Measurements from ENCODE around the gene PNPLA6. TPM values are rescaled to one million over a fixed set of nuclear protein-coding genes. Genes with fewer than 3 reads are reported as not detected.

PNPLA6 gene
- total RNA-seq, 4 donors from 2014 or later = 57.8 to 112 (median 78.5) TPM

DNA sequence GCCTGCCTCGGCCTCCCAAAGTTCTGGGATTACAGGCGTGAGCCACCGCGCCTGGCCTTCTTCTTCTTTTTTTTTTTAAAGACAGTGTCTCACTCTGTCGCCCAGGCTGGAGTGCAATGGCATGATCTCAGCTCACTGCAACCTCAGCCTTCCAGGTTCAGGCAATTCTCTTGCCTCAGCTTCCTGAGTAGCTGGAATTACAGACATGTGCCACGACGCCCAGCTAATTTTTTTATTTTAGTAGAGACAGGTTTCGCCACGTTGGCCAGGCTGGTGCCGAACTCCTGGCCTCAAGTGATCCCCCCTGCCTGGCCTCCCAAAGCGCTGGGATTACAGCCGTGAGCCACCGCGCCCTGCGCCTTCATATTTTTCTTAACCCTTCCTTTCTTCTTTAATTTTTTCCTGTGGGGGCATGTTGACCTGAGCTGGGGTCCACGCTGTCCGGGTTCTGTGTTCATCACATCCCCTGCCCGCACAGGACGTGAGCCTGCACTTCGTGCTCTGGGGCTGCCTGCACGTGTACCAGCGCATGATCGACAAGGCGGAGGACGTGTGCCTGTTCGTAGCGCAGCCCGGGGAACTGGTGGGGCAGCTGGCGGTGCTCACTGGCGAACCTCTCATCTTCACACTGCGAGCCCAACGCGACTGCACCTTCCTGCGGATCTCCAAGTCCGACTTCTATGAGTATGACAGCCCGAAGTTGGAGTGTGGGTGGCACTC, 14.1 kb downstream of the PNPLA6 start:
- H3K27ac ChIP-seq = no peak overlapping the region
- no peaks in the 10 kb centered on the region for H3K27me3 ChIP-seq
- TF ChIP-seq EP300 (IDR thresholded peaks at IDR 0.05) = no peak
- DNase-seq (ENCODE audit: low spot score in 2 of 2) = no peak
- WGBS = 94% methylated on average over 36 of the region's 36 CpGs
- H3K4me1 ChIP-seq = no peaks in the 10 kb centered on the region
- no peak overlapping the region for H3K4me3 ChIP-seq
- H3K9me3 ChIP-seq = no peaks in the 10 kb centered on the region
- H3K36me3 ChIP-seq = peaks cover 40% of the 10 kb centered on the region

DNA sequence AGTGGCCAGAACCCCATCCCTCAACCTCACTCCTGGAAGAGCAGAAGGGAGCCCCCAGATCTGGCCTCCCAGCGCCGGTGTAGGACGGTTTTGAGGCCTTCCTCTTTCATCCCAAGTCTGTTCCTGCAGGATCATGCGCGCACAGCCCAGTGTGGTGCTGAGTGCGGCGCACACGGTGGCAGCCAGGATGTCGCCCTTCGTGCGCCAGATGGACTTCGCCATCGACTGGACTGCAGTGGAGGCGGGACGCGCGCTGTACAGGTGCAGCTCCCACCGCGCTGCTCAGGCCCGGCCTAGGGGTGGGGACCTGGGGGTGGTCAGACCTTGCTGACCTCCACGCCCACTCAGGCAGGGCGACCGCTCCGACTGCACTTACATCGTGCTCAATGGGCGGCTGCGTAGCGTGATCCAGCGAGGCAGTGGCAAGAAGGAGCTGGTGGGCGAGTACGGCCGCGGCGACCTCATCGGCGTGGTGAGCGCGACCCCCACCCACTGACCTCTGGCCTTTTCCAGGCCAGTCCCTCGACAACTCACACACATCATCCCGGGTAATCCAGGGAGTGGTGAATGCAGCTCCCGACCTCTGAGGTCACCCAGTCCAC, 14.8 kb downstream of the PNPLA6 start:
- peak in 1 of 2 donors; percentile 66 for DNase-seq (ENCODE audit: low spot score in 2 of 2)
- WGBS = 94% methylated on average over 18 of the region's 41 CpGs
- Histone ChIP-seq H3K36me3 (peaks cover 42% of the 10 kb centered on the region), H3K9me3 (no peaks in the 10 kb centered on the region), H3K4me1 (no peaks in the 10 kb centered on the region), H3K27ac (no peak overlapping the region), H3K27me3 (no peaks in the 10 kb centered on the region), H3K4me3 (no peak overlapping the region)
- TF ChIP-seq POLR2A (IDR thresholded peaks at IDR 0.05) (no peak), CTCF (IDR thresholded peaks at IDR 0.05) (no peak), POLR2AphosphoS5 (IDR thresholded peaks at IDR 0.05) (no peak), EP300 (IDR thresholded peaks at IDR 0.05) (no peak)

GRCh38 chr19:7550987-7551761, 15.7 kb downstream of the PNPLA6 start:
- WGBS = 37% methylated on average over 28 of the region's 51 CpGs
- Histone ChIP-seq H3K4me3 (peak overlapping the region; percentile 26), H3K27ac (no peak overlapping the region), H3K4me1 (no peaks in the 10 kb centered on the region), H3K27me3 (no peaks in the 10 kb centered on the region), H3K9me3 (no peaks in the 10 kb centered on the region), H3K36me3 (peaks cover 46% of the 10 kb centered on the region)
- DNase-seq (ENCODE audit: low spot score in 2 of 2) = no peak
- TF ChIP-seq POLR2AphosphoS5 (IDR thresholded peaks at IDR 0.05) = no peak
- no peak for TF ChIP-seq CTCF (IDR thresholded peaks at IDR 0.05)
- TF ChIP-seq POLR2A (IDR thresholded peaks at IDR 0.05) = no peak
- no peak for TF ChIP-seq EP300 (IDR thresholded peaks at IDR 0.05)

DNA sequence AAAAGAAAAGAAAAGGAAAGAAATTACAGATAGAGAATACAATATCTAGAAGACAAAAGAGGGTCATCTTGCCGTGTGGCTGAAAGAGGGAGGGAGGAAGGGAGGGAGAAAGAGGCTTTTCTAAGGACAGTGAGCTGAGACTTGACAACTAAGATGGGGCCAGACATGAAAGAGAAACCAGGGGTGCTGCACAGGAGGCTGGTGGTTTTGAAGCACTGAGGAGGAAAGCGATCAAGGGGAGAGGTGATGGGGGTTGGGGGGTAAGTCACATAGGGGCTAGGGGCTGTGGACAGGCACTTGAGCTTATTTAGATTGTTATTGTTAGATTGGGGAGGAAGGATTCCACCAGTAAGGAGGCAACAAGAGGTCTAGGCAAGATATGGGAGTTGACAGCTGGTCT, 17.3 kb downstream of the PNPLA6 start:
- no peaks in the 10 kb centered on the region for H3K27me3 ChIP-seq
- DNase-seq (ENCODE audit: low spot score in 2 of 2) = no peak
- no peak overlapping the region for H3K4me3 ChIP-seq
- WGBS = 89% methylated on average over 2 of the region's 2 CpGs
- H3K27ac ChIP-seq = no peak overlapping the region
- H3K4me1 ChIP-seq = no peaks in the 10 kb centered on the region
- TF ChIP-seq POLR2A (IDR thresholded peaks at IDR 0.05) (no peak), POLR2AphosphoS5 (IDR thresholded peaks at IDR 0.05) (no peak), EP300 (IDR thresholded peaks at IDR 0.05) (no peak), CTCF (IDR thresholded peaks at IDR 0.05) (no peak)
- no peaks in the 10 kb centered on the region for H3K9me3 ChIP-seq
- H3K36me3 ChIP-seq = peaks cover 55% of the 10 kb centered on the region

- Histone ChIP-seq H3K36me3 (peaks cover 72% of the 10 kb centered on the region), H3K27ac (no peak overlapping the region), H3K9me3 (no peaks in the 10 kb centered on the region), H3K4me3 (no peak overlapping the region), H3K4me1 (no peaks in the 10 kb centered on the region), H3K27me3 (no peaks in the 10 kb centered on the region)
- DNase-seq (ENCODE audit: low spot score in 2 of 2) = no peak
- TF ChIP-seq EP300 (IDR thresholded peaks at IDR 0.05) = no peak
- TF ChIP-seq CTCF (IDR thresholded peaks at IDR 0.05) = no peak
- TF ChIP-seq POLR2AphosphoS5 (IDR thresholded peaks at IDR 0.05) = no peak
- TF ChIP-seq POLR2A (IDR thresholded peaks at IDR 0.05) = no peak
- WGBS = 95% methylated on average over 13 of the region's 28 CpGs
Observed at GRCh38 chr19:7554565-7554964, 19.0 kb downstream of the PNPLA6 start.

Measured in suprapubic skin (tissue), 4 donors.